ENCODE measurements around the gene SLC8A2.
A peak's percentile ranks its signal among the peaks of the same experiment; 100 is the strongest.

SLC8A2 gene

GRCh38 chr19:47450478-47450877 is 21.2 kb downstream of the SLC8A2 start:
- no peak for DNase-seq

DNA sequence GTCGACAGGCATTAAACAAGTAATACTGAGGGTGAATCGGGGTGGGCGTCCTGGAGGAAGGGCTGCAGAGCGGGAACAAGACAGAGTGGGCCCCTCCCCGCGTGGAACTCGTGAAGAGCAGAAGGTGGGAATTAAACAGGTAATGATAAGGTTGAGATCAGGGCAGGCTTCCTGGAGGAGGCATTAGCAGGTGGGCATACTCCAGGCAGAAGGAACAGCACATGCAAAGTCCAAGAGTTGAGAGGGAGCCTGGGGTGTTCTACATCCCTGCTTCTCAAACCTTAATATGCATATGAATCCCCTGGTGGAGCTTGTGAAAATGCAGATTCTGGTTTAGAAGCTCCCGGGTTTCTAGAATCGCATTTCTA is 23.3 kb downstream of the SLC8A2 start:
- DNase-seq, result no peak

GRCh38 chr19:47447470-47448359 is 24.0 kb downstream of the SLC8A2 start:
- DNase-seq, result no peak

- peak; percentile 28 for DNase-seq
Measured at GRCh38 chr19:47446534-47447469, 24.9 kb downstream of the SLC8A2 start.

DNA sequence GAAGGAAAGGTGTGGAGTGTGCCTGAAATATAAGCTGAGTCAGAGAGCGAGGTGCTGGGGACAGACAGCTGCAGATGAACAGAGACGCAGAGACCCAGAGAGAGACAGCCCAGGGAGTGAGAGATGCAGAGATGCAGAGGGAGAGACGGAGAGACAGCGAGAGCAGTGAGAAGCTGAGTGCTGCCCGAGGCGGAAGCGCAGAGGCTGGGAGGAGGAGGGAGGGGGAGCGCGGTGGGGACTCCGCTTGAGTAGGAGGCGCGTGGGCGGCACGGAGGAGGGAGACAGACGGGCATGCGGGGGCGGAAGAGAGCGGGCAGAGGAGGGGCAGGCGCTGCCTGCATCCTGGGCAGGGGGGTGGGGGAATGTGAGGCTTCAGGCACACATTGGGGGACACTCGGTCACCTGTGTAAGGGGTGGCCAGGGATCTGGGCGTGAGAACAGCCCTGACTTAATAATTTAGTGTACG is 25.7 kb downstream of the SLC8A2 start:
- peak; percentile 61 for DNase-seq

DNA sequence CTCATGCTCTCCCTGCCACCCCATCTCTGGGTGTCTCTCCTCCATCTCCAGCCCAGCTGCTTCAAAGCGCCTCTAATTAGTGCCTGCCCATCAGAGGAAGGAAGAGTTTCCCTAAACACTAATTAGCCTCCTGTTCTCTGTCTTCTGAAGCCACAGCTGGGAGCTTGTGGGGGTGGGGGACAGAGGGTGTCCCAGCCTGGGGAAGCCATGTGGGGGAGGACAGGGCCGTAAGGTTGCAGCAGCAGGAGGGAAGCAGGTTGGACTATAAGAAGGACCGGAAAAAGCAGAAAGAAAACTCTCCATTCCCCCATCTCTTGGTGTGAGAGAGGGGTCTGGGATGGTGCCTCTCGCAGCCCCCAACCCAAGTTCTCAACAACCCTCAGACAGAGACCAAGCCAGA is 26.2 kb downstream of the SLC8A2 start:
- no peak for DNase-seq

DNA sequence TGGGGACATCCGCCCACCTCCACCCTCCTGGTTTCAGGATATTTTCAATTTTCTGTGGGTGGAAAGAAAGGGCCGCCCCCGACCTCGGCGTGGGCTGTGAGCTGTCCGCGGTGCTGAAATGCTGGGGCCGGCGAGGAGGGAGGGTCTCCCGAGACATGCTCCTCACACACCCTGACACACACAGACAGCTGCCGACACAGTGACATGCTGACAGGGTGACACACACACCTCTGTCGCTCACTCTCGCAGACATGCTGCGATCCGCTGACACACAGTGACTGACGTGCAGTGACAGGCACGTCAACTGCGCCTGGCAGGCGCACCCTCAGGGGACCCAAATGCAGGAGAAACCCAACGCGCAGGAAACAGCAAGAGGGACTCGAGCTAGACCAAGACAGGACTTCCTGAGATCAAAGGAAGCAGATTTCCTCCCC is 27.3 kb downstream of the SLC8A2 start:
- DNase-seq, result no peak

- no peak for DNase-seq
Measured at GRCh38 chr19:47443331-47443730, 28.4 kb downstream of the SLC8A2 start.

GRCh38 chr19:47438793-47439220 is 32.9 kb downstream of the SLC8A2 start:
- DNase-seq, result no peak

GRCh38 chr19:47437500-47437899 is 34.2 kb downstream of the SLC8A2 start:
- DNase-seq, result no peak

DNA sequence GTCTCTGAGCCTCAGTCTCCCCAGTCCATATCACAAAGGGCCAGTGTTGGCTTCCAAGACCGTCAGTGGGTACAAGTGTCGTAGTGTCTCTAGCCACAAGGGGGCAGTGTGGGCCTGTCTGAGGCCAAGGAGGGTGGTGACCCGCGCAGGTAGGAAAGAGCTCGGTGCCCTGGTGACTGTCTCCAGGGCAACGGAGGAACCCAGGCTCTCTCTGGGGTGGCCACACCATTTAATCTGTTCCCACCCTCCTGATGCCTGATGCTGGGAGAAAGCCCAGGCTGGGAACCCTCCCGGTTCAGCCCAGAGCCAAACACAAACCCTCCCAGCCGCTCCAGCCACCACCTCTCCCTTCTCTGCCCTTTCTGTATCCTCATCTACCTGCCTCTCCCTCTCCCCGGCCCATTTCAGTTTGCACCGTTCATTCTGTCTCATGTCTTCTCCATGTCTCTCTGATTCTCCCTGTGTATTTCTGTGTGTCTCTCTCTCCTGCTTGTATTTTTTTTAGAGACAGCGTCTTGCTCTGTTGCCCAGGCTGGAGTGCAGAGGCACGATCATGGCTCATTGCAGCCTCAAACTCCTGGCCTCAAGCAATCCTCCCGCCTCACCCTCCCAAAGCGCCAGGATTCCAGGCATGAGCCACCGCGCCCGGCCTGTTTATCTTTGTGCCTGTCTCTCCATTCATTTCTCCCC is 34.8 kb downstream of the SLC8A2 start:
- DNase-seq, result peak; percentile 24

DNA sequence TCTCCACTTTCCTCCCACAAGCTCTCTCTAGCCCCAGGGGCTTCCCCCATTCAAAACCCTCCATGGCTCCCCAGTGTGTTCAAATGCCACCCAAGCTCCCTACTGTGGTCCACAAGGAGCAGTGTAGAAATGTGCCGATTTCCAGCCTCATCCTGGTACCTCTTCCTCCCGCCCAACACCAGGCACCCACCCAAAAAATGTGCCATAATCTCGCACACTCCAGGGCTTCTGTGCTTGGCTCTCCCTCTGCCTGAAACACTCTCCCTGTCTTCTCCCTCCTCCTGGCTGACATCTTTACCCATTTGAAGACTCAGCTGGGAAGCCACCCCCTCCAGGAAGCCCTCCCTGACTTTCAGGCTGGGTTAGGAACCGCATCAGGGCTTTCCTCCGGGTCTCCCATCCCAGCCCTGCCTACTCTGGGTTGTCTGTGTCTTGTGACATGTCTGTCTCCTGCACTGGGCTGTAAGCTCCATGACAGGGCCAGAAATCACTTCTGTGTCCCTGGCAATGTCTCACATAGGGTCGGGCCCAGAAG is 35.7 kb downstream of the SLC8A2 start:
- no peak for DNase-seq

DNA sequence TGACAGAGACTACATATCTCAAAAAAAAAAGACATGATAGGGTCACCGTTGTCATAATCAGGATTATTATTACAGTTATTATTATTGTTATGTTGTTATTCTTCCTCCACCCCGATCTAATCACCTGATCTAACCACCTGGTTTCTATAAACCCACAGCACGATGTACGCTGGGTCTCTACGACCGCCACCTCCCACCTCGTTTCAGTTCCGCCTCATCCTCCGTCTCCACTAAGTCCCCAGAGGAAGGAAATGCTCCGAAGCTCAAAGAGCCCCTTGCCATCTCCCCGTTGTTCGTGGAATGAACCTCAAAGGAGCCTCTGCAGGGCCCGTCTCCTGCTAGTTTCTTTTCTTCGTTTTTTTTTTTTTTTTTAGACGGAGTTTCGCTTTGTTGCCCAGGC is 36.5 kb downstream of the SLC8A2 start:
- DNase-seq, result no peak

GRCh38 chr19:47434088-47434487 is 37.6 kb downstream of the SLC8A2 start:
- no peak for DNase-seq

DNA sequence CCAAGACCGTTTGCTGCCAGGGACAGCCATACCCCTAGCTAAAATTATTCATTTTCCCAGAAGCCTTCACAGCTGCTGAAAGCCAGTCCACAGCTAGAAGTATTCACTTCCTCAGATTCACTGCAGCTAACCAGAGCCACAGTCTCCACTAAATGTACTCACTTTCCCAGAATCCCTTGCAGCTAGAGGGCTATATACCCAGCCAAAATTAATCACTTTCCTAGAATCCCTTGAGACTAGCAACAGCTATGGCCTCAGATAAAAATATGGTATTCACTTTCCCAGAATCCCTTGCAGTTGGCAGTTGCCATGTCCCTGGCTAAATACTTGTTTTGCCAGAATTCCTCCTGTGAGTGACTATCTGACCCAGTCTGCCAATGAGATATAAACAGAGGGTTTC is 38.6 kb downstream of the SLC8A2 start:
- no peak for DNase-seq

- no peak for DNase-seq
Measured at GRCh38 chr19:47432499-47432898, 39.2 kb downstream of the SLC8A2 start.

DNA sequence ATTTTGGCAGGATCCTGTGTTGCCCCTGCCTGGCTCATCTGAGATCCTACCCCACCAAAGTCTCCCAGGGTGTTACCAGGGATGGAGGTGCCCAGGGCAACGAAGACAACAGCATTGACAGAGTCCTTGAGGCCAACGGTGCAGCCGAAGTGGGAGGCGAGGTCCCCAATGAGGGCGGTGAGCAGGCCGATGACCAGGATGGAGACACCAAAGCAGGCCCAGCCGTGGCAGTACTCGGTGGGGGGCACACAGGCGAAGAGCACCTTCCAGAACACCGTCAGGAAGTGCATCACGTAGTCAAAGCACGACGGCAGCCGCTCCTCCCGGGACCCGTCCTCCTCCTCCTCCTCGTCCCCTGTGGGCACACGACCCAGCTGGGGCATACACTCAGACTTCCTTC is 39.6 kb downstream of the SLC8A2 start:
- no peak for DNase-seq

- no peak for DNase-seq
Measured at GRCh38 chr19:47430041-47430802, 41.5 kb downstream of the SLC8A2 start.

DNA sequence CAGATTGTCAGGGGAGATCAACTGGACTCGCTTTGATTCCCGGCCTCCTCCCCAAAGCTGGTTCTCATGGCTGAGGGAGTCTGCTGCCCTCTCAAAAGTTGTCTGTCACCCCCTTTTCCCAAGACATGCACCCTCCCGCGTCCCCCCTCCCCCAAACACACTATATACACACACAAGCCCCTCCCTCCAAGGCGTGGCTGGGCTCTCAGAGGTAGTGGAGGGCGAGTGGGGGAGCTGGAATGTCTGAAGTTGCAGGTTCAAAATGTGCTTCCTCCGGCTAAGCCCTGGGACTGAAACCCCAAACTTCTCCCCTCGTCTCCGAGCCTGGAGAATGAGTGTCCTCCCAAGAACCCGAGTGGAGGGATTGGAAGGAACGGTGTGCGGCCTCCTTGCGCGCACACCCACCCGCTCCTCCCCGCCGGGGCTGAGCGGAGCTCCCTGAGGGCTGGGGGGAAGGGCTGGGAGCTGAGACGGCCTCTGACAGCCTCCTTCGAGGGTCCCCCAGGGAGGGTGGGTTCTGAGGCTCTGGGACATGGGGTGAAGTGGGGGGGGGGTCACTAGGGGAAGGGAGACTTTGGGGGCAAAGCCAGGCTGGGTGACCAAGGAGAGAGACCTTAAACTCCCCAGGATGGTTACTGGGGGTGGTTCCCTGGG is 42.4 kb downstream of the SLC8A2 start:
- no peak for DNase-seq

DNA sequence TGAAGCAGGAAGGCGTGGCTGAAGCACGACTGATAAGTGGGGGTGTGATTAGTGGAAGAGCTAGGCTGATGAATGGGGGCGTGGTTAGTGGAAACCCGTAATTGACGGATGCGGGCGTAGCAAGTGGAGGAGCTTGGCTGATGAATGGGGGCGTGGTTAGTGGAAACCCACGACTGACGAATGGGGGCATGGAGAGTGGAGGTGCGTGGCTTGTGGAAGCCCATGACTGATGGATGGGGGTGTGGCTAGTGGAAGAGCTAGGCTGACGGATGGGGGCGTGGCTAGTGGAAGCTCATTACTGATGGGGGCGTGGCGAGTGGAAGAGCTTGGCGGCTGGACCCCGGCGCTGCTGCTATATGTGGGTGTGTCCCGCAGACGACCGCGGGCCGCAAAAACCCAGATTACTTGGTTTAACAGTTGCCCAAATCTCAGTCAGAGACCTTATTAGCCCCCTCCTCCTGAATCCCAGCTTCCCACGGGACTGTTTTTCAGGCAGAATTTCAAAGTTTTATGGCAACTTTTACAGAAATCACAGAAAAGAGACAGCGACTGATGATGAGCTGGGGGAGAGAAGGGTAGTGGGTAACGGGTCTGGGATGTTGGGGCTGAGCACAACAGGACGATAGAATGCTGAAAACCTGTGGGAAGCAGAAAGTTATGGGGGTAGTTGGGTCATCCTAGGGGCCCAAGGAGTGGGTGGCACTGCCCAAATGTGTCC is 43.4 kb downstream of the SLC8A2 start:
- DNase-seq, result peak; percentile 98
